Cardiac septum (tissue), 1 donor: ENCODE data around the gene POLR3F. TPM values are rescaled to one million over a fixed set of nuclear protein-coding genes. Genes with fewer than 3 reads are reported as not detected.
"Not testable (repeated sequence)": the region's sequence is repeated elsewhere in the genome, so short reads cannot be mapped to it uniquely, and the experiment has no call there.

ENCODE experiments used
- DNase-seq: peaks from one replicate; pipeline ENCODE4 v3.0.0-alpha.2; 2020; ENCODE audit warnings: low spot score
- intact Hi-C: fragments of 100-400 bp; cut with DNase I; formaldehyde crosslinking; loops from one replicate; pipeline ENCODE4 v1.14.0; 2022
- total RNA-seq: library from RNA; stranded (reverse); fragmentation: NEBNext Ultra II Directional; extraction: Animal tissue kit (Norgen Biotek cat#: 25700); gene quantifications from one replicate; pipeline ENCODE4 v1.2.1, GENCODE V29; 2021
- donor health status: DM: no; HTN: no; CAD: no.

The POLR3F gene
- total RNA-seq, 1 donor from 2014 or later, result 7.2 TPM

DNA sequence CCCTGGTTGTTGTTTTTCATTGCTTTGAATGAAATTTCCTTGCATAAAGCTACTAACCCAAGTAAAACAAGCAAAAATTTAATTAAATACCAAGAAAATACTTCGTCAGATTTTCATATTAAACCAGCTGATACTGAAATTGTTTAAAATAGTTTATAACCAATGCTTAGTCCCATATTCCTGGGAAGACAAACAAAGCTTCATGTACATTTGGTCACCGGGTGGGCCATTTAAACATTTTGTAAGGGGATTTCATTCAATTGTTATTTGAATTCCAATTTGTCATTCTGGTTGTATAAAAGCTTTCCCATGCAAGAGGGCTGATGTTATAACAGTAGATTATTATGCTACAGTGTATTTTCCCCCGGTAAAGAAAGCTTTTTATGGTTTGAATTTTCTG lies 30.4 kb downstream of the POLR3F start:
- DNase-seq, result no peak
- intact Hi-C loops, result no loop called here

DNA sequence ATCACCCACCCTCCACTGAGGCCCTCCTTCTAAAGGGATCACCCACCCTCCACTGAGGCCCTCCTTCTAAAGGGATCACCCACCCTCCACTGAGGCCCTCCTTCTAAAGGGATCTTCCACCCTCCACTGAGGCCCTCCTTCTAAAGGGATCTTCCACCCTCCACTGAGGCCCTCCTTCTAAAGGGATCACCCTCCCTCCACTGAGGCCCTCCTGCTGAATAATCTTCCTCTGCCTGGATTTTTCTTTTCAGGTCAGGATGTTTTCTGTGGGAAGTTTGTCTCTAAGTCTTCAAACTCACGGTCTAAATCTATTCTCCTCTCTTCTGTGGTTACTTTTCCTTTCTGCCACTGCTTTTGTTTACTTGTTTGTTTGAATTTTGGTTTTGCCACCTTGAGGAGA lies 34.5 kb downstream of the POLR3F start:
- DNase-seq, intact Hi-C loops: not testable (repeated sequence)

DNA sequence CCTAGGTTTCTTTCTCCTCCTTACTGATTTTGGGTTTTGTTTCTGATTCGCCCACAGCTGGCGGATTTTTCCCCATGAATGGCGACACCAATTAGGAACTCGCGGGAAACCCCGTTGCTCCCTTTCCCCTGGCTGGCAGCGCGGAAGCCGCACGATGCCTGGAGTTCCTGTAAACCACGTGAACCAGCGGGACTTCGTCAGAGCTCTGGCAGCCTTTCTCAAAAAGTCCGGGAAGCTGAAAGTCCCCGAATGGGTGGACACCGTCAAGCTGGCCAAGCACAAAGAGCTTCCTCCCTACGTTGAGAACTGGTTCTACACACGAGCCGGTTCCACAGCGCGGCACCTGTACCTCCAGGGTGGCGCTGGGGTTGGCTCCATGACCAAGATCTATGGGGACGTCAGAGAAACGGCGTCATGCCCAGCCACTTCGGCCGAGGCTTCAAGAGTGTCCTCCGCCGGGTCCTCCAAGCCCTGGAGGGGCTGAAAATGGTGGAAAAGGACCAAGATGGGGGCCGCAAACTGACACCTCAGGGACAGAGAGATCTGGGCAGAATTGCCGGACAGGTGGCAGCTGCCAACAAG lies 37.4 kb downstream of the POLR3F start:
- DNase-seq, result no peak
- intact Hi-C loops, result loop anchor here (5.0 kb wide), 2 partner anchors 63 to 217 kb away; partner anchors contain the start of genes SMIM26 and ZNF133

DNA sequence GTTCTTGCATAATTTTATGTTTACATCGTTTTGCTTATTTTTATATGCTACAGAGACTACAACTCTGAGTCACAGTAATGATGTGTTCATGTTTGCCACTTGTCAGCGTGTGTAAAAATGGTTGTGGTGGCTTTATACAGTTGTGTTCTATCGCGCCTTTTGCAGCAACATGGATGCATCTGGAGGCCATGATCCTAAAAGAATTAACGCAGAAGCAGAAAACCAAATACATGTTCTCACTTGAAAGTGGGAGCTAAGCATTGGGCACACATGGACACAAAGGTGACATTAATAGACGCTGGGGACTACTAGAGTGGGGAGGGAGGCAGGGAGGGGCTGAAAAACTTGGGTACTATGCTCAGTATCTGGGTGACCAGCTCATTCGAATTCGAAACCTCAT lies 39.6 kb downstream of the POLR3F start:
- no peak for DNase-seq
- intact Hi-C loops, result loop anchor here (2.0 to 5.0 kb wide), 3 partner anchors 40 to 219 kb away; partner anchors contain the start of genes DZANK1, POLR3F, SMIM26 and ZNF133

DNA sequence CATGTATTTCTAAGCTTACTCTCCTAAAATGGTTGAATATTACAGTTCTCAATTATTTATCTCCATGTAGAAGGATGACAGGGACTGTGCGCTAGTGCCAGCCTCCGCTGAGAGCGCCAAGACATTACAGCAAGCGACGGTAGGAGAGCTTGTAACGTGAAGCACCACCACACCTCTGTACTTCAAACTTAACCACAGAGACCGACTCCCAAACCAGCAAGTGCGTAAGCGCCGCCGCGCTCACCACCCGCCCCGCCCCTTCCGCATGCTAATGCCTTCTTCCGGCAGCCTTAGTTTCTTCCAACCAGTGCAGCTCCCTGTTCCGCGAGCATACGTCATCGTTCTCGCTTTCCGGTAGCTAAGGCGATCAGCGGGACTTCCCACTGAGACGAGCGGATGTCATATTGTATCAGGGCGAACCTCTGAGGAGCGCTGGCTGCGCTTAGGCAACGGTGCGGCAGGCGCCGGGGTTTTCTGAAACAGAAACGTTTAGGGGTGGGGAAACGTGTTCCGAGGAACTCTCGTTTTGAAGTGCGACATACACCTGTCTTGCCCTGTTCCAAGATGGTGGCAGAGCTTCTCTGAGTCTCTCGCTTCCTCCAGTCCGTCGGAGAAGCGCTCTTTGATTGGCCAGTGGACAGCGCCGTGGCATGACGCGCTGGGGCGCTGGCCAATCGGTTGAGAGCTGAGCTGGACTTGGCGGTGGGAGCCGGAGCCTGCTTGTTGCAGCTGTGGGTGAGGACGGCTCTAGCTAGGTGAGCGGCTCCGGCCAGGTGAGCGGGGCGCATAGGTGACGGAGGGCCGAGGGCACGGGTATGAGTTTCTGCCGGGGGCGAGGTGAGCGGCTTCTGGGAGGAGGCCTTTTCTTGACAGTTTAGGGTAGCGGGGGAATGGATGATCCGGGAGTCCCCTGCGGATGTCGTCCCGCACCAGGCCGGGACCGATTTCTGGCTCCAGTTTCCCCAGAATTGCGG lies 40.3 kb downstream of the POLR3F start, which contains the start of gene SEC23B:
SEC23B (plus strand) TSS at position 723 of the 974 bp plus-strand sequence. CDS start 2,896 bp downstream, outside the sequence.
- intact Hi-C loops, result loop anchor here (2.0 to 5.0 kb wide), 3 partner anchors 41 to 220 kb away; partner anchors contain the start of genes DZANK1, POLR3F, SMIM26 and ZNF133
- DNase-seq, result peak; percentile 98

DNA sequence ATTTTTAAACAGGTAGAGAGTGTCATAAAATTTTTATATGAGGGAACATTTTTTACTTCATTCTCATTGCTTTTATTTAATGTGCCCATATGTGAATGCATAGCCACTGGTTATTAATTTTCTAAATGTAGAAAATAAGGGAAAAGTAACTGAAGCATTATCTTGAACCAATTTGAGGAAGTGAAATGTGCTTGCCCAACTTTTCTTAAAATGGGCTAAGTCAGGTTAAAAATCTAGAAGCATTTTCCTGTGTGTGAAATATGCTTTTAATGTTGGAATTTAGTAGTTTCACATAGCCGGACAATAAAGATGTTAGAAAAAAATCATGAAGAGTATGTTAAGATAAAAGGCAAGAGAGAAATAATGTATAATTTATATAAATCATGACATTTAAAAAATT lies 44.4 kb downstream of the POLR3F start:
- no peak for DNase-seq
- intact Hi-C loops, result no loop called here

DNA sequence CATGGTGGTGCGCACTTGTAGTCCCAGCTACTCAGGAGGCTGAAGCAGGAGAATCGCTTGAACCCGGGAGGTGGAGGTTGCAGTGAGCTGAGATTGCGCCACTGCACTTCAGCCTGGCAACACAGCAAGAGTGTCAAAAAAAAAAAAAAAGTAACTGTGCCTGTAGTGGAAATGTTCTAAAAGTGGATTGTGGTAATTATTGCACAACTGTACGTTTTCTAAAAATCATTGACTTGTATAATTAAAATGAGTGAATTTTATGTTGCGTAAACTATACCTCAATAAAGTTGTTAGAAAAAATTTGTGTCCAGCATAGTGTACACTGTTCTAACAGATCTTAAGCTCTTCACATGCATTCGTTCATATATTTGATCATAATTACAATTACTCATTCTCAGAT lies 46.0 kb downstream of the POLR3F start:
- intact Hi-C loops, result no loop called here
- DNase-seq, result no peak

DNA sequence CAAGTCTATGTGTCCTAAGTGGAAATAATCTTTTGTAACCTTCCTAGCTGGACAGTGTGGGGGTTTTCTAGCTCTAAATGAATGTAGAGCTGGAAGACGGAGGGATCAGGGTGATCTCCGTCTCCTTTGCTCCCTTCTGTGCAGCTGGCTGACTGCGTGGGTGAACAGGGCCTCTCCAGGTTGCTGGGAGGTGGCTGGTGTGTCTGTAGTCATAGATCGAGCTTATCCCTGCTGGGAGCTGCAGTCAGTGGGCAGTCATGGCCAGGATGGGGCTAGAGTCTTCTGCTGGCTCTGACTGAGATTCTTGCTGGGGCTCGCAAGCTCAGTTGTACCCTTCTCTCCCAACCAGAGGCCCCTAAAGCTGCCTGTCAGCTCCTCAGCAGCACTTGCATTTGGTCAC lies 46.9 kb downstream of the POLR3F start:
- DNase-seq, result no peak
- intact Hi-C loops, result no loop called here

DNA sequence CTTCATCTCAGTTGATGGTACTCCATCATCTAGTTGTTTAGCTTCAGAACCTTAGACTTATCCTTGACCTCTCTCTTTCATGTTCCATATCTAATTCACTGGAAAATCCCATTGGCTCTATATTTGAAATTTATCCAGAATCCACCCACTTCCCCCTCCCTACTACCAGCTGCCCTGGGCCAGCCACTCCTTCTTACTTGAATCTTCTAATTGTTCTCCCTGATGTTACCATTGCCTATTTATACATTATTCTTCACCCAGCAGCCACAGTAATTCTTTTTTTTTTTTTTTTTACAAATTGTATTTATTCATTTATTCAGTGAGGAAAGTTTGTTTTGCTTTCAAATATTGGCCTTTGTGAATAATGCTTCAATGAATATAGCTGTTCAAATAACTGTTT lies 48.8 kb downstream of the POLR3F start:
- DNase-seq, result no peak
- intact Hi-C loops, result no loop called here

DNA sequence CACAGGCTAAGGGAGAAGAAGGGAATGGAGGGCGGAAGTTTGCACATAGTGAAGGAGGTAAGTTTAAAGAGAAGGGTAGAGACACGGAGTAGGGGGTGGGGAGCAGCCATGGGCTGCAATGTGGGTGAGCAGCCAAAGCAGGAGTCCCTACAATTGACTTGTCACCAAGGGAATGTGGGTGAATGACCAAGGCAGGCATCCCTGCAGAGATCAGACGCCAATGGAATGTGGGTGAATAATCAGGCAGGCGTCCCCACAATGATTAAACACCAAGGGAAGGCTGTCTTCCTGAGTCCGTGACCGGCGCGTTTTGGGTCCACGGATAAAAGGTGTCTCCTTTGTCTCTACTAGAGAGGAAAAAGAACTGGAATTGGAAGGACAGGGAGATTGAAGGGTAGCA lies 54.9 kb downstream of the POLR3F start:
- intact Hi-C loops, DNase-seq: not testable (repeated sequence)

DNA sequence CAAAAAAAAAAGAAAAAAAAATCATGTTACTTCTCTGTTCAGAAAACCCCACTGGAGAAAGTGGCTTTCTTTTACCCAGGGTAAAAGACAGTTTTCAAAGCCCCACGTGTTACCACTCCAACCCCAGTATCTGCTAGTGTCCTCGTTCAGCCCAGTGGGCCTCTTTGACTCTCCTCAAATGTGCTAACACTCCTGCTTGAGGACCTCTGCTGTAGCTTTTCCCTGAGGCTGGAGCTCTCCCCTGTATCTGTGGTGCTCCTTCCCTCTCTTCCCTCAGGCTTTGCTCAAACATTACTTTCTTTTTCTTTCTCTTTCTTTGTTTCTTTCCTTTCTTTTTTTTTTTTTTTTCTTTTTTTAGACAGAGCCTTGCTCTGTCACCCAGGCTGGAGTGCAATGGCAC lies 55.9 kb downstream of the POLR3F start:
- intact Hi-C loops, result no loop called here
- no peak for DNase-seq

DNA sequence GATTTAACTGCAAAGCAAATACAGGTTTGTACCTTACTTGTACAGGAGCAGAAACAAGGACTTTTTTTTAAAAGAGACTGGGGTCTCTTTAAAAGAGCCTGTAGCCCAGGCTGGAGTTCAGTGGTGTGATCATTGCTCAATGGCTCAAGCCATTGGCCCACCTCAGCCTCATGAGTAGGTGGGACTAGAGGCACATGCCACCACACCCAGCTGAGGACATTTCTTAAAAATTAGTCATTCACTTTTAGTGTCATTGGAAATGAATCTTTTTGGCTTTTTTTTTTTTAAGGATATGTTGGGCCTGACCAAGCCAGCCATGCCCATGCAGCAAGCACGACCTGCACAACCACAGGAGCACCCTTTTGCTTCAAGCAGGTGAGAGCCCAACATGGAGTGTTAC lies 57.5 kb downstream of the POLR3F start:
- no peak for DNase-seq
- intact Hi-C loops, result no loop called here

DNA sequence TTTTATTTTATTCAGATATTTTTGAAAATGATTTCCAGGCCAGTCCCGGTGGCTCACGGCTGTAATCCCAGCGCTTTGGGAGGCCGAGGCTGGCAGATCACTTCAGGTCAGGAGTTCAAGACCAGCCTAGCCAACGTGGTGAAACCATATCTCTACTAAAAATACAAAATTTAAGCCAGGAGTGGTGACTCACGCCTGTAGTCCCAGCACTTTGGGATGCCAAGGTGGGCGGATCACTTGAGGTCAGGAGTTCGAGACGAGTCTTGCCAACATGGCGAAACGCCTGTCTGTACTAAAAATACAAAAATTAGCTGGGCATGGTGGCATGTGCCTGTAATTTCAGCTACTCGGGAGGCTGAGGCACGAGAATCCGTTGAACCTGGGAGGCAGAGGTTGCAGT lies 59.6 kb downstream of the POLR3F start:
- intact Hi-C loops, DNase-seq: not testable (repeated sequence)

DNA sequence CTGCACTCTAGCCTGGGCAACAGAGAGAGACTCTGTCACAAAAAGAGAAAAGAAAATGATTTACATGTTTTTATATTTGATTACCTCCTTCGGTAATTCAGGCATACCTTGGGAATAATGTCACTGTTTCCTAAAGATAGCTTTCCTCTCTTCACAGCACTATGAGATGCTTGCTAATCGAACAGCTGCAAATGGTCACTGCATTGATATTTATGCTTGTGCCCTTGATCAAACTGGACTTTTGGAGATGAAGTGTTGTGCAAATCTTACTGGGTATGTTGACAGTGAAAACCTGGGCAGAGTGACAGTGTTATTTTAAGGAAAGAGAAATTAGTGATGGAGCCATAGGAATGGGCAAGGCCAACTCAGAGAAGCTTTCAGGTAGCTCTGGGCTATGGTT lies 60.1 kb downstream of the POLR3F start:
- intact Hi-C loops, result no loop called here
- no peak for DNase-seq

DNA sequence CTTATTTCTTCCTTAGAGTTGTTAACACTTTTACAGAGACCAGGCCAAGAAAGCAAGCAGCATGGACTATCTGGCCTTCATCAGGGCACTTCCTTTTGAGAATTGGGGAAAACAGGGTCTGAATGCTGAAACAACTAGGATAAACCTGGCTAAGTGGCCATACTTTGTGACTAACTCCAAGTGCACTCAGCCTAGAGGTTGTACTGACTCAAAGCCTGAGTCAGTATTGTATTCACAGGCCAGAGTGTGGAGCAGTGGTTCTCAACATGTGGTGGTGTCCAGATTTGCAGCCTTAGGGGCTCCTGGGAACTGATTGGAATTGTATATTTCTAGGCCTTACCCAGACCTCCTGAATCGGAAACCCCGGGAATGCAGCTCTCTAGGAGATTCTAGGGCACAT lies 60.6 kb downstream of the POLR3F start:
- intact Hi-C loops, result no loop called here
- DNase-seq, result no peak

DNA sequence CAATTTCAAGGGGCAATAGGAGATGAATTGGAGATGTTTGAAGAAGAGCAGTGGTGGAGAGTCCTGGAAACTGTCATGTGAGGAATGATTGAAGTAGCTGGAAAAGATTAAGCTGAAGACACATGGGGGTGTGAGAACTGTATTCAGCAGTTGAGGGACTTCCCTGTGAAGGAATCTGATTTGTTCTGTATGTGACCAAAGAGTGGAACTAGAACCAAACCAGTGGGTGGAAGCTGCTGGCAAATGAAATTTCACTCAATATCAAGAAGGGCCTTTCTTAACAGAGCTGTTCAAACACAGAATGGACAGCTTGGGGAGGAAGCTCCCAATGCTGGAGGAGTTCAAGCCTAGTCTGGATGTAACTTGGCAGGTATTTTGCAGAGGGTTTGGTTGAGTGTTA lies 61.9 kb downstream of the POLR3F start:
- intact Hi-C loops, result no loop called here

DNA sequence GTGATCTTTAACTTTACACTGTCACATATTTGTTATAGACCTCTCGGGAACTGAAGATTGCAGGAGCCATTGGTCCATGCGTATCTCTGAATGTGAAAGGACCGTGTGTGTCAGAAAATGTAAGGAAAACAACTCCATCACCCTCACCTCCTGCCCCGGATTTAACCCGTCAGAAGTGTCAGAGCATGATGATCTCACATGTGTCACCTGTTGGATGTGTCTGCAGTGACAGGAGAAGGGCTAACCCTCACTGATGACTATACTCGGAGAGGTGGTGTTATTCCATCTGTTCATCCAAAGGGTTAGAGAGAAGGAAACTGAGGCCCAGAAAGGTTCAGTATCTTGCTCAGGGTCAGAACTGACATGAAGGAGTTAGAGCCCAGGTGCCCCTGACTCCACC lies 65.4 kb downstream of the POLR3F start:
- intact Hi-C loops, result no loop called here
- no peak for DNase-seq

More for the DNA sequence above, 61.9 kb downstream of the POLR3F start:
- no peak for DNase-seq

DNA sequence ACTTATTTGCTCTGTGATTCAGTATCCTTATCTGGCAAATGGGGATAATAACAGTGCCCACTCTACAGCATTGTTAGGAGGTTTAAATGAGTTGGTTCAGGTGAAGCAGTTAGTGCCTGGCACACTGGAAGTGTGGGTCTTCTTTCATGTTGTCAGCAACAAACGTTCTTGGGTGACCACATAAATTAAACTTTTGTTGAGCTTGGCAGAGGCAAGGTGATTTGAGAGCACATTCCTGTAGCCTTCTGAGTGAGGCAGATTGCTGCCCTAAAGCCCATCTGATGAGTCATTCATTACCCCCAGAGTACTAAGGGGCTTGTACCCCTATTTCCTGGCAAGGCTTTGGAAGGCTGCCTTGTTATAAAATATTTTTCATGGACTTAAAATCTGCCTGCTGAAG lies 66.3 kb downstream of the POLR3F start:
- intact Hi-C loops, result no loop called here
- no peak for DNase-seq

DNA sequence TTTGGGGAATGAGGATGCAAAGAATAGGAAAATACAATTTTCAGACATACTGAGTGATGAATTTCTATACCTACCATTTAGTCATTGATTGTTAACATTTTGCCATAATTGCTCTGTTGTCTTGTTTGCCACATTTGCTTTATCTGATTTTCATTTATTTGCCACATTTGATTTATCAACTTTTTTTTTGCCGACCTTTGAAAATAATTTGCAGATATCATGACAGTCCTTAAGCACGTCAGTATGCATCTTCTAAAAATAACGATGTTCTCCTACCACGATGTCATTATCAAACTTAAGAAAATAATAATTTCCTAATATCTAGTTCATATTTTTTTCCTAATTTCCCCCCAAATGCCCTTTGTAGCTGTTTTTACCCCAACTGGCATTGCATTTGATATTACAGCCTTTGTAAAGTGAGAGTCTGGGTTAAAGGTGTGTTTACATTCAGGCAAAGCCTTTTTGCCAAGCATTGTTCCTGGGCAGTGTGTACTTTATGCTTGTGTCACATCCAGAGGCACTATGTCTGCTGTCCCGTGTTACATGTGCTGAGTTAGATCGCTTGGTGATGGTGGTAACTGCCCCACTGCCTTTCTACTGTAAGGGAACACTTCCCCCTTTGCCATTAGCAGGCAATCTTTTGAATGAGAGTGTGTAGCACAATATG lies 66.9 kb downstream of the POLR3F start:
- intact Hi-C loops, result no loop called here
- DNase-seq, result no peak
